RCC 7860 (cell line): ENCODE results near the gene SERP2.

Source experiments
- DNase-seq: peaks from one replicate; pipeline ENCODE4 v3.0.0-alpha.2; 2015; ENCODE audit warnings: low spot score
- FAIRE-seq: peaks from 2 replicates; lab custom pipeline; 2012; peaks lifted over from hg19 to GRCh38; lab: Jason Lieb, UNC

Gene SERP2

GRCh38 chr13:44385847-44386246 lies 12.2 kb downstream of the SERP2 start:
- DNase-seq (no peak), FAIRE-seq (no peak)

- no peak for FAIRE-seq
- DNase-seq, result no peak
These were observed 13.4 kb downstream of the SERP2 start for GRCh38 chr13:44386913-44387556.

- DNase-seq, result no peak
- FAIRE-seq, result no peak
These were observed 14.9 kb downstream of the SERP2 start for GRCh38 chr13:44388427-44389059.

GRCh38 chr13:44389060-44389666 lies 15.5 kb downstream of the SERP2 start:
- DNase-seq, result no peak
- FAIRE-seq, result no peak

GRCh38 chr13:44389876-44390275 lies 16.3 kb downstream of the SERP2 start:
- FAIRE-seq (no peak), DNase-seq (no peak)

- DNase-seq, result no peak
- peak; percentile 45 for FAIRE-seq
These were observed 19.8 kb downstream of the SERP2 start for GRCh38 chr13:44393391-44393790.

- no peak for FAIRE-seq
- DNase-seq, result no peak
These were observed 21.0 kb downstream of the SERP2 start for GRCh38 chr13:44394658-44395057.

- DNase-seq (no peak), FAIRE-seq (no peak)
These were observed 22.5 kb downstream of the SERP2 start for GRCh38 chr13:44395976-44396694.

- DNase-seq (no peak), FAIRE-seq (no peak)
These were observed 23.3 kb downstream of the SERP2 start for GRCh38 chr13:44396701-44397580.

- FAIRE-seq, result no peak
- DNase-seq, result no peak
These were observed 24.2 kb downstream of the SERP2 start for GRCh38 chr13:44397766-44398223.

- FAIRE-seq, result no peak
- DNase-seq, result no peak
These were observed 25.0 kb downstream of the SERP2 start for GRCh38 chr13:44398606-44399005.

- FAIRE-seq, result no peak
- DNase-seq, result no peak
These were observed 25.4 kb downstream of the SERP2 start for GRCh38 chr13:44399074-44399473.

- FAIRE-seq (no peak), DNase-seq (no peak)
These were observed 27.1 kb downstream of the SERP2 start for GRCh38 chr13:44400736-44401135.

GRCh38 chr13:44401577-44401976 lies 28.0 kb downstream of the SERP2 start:
- DNase-seq (no peak), FAIRE-seq (no peak)

GRCh38 chr13:44402899-44403445 lies 29.3 kb downstream of the SERP2 start:
- FAIRE-seq (no peak), DNase-seq (no peak)

GRCh38 chr13:44403461-44404056 lies 29.9 kb downstream of the SERP2 start:
- DNase-seq (no peak), FAIRE-seq (no peak)

- DNase-seq (no peak), FAIRE-seq (no peak)
These were observed 30.9 kb downstream of the SERP2 start for GRCh38 chr13:44404261-44405132.

GRCh38 chr13:44406617-44407016 lies 33.0 kb downstream of the SERP2 start:
- no peak for FAIRE-seq
- no peak for DNase-seq

- DNase-seq (no peak), FAIRE-seq (no peak)
These were observed 33.8 kb downstream of the SERP2 start for GRCh38 chr13:44407379-44407778.
